Hepatocyte (in vitro differentiated cells): ENCODE measurements around the gene TRMT2A. TPM values are rescaled to one million over a fixed set of nuclear protein-coding genes. Genes with fewer than 3 reads are reported as not detected.

Experiments
- DNase-seq: peaks from one replicate; pipeline ENCODE4 v3.0.0-alpha.2; 2016; ENCODE audit warnings: low spot score
- H2AFZ ChIP-seq: fragments of 200-600 bp; sonication (generic); 2 replicates; pipeline ENCODE4 v1.6.0; 2016; ENCODE audit warnings: antibody characterized with exemption, mild to moderate bottlenecking
- H3K27ac ChIP-seq: fragments of 200-600 bp; sonication (generic); 2 replicates; pipeline ENCODE4 v1.5.1; 2016; ENCODE audit warnings: mild to moderate bottlenecking
- H3K27me3 ChIP-seq: fragments of 200-600 bp; sonication (generic); 2 replicates; pipeline ENCODE4 v1.6.1; 2016
- H3K36me3 ChIP-seq: fragments of 200-600 bp; sonication (generic); replicated peaks from 2 replicates; pipeline ENCODE4 v1.5.1; 2016; ENCODE audit warnings: low read depth; ENCODE audit not compliant: insufficient read depth
- H3K4me1 ChIP-seq: fragments of 200-600 bp; sonication (generic); 2 replicates; pipeline ENCODE4 v1.5.1; 2016; ENCODE audit warnings: mild to moderate bottlenecking, moderate library complexity; ENCODE audit not compliant: insufficient read depth
- H3K4me2 ChIP-seq: fragments of 200-600 bp; sonication (generic); 2 replicates; pipeline ENCODE4 v1.6.0; 2016
- H3K4me3 ChIP-seq: fragments of 200-600 bp; sonication (generic); 2 replicates; pipeline ENCODE4 v1.5.1; 2016; ENCODE audit warnings: mild to moderate bottlenecking
- H3K79me2 ChIP-seq: fragments of 200-600 bp; sonication (generic); 2 replicates; pipeline ENCODE4 v1.6.0; 2017; ENCODE audit warnings: mild to moderate bottlenecking
- H3K9me2 ChIP-seq: fragments of 200-600 bp; sonication (generic); replicated peaks from 2 replicates; pipeline ENCODE4 v1.6.0; 2017; ENCODE audit warnings: mild to moderate bottlenecking; ENCODE audit not compliant: insufficient read depth
- H3K9me3 ChIP-seq: fragments of 200-600 bp; sonication (generic); 2 replicates; pipeline ENCODE4 v1.5.1; 2016; ENCODE audit warnings: low read depth, mild to moderate bottlenecking
- H4K20me1 ChIP-seq: fragments of 200-600 bp; sonication (generic); 2 replicates; pipeline ENCODE4 v1.6.0; 2016; ENCODE audit warnings: mild to moderate bottlenecking; ENCODE audit not compliant: insufficient read depth, poor library complexity, severe bottlenecking
- EZH2 ChIP-seq: fragments of 200-600 bp; sonication (generic); IDR thresholded peaks from 2 replicates; pipeline ENCODE4 v1.6.1; 2016; ENCODE audit warnings: antibody characterized with exemption, mild to moderate bottlenecking, borderline replicate concordance
- EZH2phosphoT487 ChIP-seq: fragments of 200-600 bp; sonication (generic); IDR thresholded peaks from one replicate; pipeline ENCODE4 v1.6.1; 2018; ENCODE audit warnings: antibody characterized with exemption, mild to moderate bottlenecking, low read depth, moderate library complexity; ENCODE audit not compliant: unreplicated experiment, severe bottlenecking
- WGBS: methylation state at CpG from one replicate; pipeline ENCODE4 v1.1.6; 2016; ENCODE audit warnings: low lambda C conversion rate; ENCODE audit errors: missing lambda C conversion rate; 5-methylcytosine and 5-hydroxymethylcytosine counted together
- polyA plus RNA-seq: library from polyadenylated mRNA; unstranded; fragments of >200 nt; fragmentation: Nextera tagmentation; extraction: Ambion mirVana; gene quantifications from 2 replicates; pipeline ENCODE4 v1.2.1, GENCODE V29; 2016
- total RNA-seq: library from RNA; depleted of rRNA; stranded (reverse); fragments of >200 nt; gene quantifications from 2 replicates; pipeline ENCODE4 v1.2.3, GENCODE V29; 2014
- TF ChIP-seq, protein P1 (sequence below): fragments of 200-600 bp; sonication (generic); IDR thresholded peaks from 2 replicates; pipeline ENCODE4 v1.5.1; 2016; ENCODE audit warnings: antibody characterized with exemption, mild to moderate bottlenecking; ENCODE audit not compliant: poor library complexity

TRMT2A gene
- total and polyA plus RNA-seq, 2 experiments from 2014 or later = 34.4 to 65.1 TPM

DNA sequence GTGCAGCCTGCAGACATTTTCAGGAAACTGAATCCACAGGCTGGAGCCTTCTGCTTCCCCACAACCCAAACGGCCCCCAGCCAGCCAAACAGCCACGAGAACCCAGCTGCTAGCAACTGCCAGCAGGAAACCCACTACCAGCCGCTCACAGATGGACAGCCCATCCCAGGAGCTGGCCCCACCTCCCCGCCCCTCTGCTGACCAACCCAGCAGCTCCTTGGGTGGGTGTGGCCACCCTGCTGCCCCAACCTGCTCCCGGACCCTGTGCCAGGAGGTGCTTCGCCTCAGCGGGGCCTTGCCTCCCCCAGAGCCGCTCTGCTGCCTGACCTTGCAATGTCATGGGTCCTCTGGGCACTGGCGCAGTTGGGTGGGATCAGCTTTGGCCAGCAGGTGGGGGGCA is 42.0 kb upstream of the TRMT2A start:
- DNase-seq = no peak
- H3K36me3 ChIP-seq = no peaks in the 10 kb centered on the region
- H3K9me3 ChIP-seq = no peaks in the 10 kb centered on the region
- H2AFZ ChIP-seq = no peak overlapping the region
- H3K4me2 ChIP-seq = no peak overlapping the region
- no peaks in the 10 kb centered on the region for H4K20me1 ChIP-seq
- TF ChIP-seq EZH2 = no peak
- TF ChIP-seq, protein P1, sequence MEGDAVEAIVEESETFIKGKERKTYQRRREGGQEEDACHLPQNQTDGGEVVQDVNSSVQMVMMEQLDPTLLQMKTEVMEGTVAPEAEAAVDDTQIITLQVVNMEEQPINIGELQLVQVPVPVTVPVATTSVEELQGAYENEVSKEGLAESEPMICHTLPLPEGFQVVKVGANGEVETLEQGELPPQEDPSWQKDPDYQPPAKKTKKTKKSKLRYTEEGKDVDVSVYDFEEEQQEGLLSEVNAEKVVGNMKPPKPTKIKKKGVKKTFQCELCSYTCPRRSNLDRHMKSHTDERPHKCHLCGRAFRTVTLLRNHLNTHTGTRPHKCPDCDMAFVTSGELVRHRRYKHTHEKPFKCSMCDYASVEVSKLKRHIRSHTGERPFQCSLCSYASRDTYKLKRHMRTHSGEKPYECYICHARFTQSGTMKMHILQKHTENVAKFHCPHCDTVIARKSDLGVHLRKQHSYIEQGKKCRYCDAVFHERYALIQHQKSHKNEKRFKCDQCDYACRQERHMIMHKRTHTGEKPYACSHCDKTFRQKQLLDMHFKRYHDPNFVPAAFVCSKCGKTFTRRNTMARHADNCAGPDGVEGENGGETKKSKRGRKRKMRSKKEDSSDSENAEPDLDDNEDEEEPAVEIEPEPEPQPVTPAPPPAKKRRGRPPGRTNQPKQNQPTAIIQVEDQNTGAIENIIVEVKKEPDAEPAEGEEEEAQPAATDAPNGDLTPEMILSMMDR = no peak
- TF ChIP-seq EZH2phosphoT487 = no peak
- no peak overlapping the region for H3K27ac ChIP-seq
- H3K79me2 ChIP-seq = no peaks in the 10 kb centered on the region
- 33% methylated on average over 9 of the region's 9 CpGs for WGBS
- H3K4me3 ChIP-seq = no peak overlapping the region
- no peaks in the 10 kb centered on the region for H3K9me2 ChIP-seq
- no peaks in the 10 kb centered on the region for H3K27me3 ChIP-seq
- no peaks in the 10 kb centered on the region for H3K4me1 ChIP-seq

DNA sequence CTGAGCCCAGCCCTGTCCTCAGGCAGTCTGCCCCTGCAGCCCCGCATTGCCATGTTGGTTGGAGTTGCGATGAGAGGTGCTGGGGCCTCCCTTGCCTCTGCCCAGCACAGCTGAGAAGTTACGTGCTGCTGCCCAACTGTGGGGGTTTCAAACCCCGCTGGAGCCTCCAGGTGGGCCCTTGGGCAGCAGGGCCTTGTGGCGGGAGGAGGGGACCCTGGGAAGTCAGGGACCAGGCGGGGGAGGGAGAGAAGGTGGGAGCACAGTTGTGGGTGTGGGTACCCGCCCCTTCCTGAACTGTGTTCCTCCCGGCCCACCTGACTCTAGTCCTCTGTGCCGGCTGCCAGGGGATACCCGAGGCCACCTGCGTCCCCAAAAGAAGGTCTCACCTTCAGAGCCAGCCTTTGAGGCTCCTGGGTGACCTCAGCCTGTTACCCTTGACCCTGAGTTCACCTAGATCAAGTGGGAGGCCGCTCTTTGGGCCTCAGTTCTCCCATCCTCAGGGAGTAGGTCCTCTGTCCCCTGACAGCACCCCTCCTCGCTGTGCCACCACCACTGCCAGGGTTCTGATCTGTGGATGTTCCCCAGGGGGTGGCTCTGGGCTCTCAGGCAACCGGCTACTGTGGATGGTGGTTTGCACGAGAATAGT is 41.5 kb upstream of the TRMT2A start:
- Histone ChIP-seq H3K79me2 (no peaks in the 10 kb centered on the region), H3K27me3 (no peaks in the 10 kb centered on the region), H3K9me2 (no peaks in the 10 kb centered on the region), H4K20me1 (no peaks in the 10 kb centered on the region), H3K27ac (no peak overlapping the region), H3K4me1 (no peaks in the 10 kb centered on the region), H3K4me3 (no peak overlapping the region), H3K36me3 (no peaks in the 10 kb centered on the region), H3K4me2 (no peak overlapping the region), H3K9me3 (no peaks in the 10 kb centered on the region), H2AFZ (no peak overlapping the region)
- whole genome bisulfite sequencing = 97% methylated on average over 12 of the region's 15 CpGs
- no peak for DNase-seq
- TF ChIP-seq EZH2 (no peak), EZH2phosphoT487 (no peak)
- TF ChIP-seq, protein P1 = no peak

DNA sequence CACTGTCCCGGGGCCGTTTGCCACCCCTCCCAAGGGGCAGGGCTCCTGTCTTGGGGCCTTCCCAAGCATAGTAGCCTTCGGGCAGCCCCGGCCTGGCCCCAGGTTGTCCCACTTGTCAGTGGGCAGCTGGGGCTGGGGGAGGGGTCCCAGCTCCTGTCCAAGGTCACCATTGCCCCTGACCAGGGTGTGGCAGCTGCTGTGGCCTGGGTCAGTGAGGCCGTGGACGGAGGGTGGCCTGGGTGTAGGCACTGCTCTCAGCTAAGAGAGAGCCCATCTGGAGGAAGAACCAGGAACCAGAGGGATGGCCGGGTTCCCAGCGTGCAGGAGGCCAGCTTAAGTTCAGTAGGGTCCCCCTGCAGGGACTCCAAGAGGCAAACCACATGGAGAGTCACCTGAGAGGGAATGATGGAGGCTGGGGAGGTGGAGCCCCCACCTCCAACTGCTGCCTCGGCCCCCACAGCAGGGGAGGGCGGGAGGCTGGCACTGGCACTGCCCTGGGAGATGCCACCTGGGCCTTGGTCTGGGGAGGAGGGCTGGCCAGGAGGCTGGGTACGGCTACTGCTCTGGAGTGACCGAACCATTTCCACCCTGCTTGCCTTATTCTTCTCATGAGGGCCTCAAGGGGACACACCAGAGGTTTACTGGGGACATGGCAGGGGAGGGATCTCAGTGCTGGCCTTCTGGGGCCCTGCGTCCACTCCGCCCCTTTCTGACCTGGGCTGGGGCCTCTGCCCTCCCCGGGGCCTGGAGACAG is 40.6 kb upstream of the TRMT2A start:
- WGBS = 81% methylated on average over 14 of the region's 15 CpGs
- TF ChIP-seq EZH2 = no peak
- TF ChIP-seq, protein P1 = no peak
- no peak for TF ChIP-seq EZH2phosphoT487
- no peaks in the 10 kb centered on the region for H3K27me3 ChIP-seq

More for the DNA sequence above, 40.6 kb upstream of the TRMT2A start:
- H2AFZ ChIP-seq = no peak overlapping the region
- no peaks in the 10 kb centered on the region for H3K9me2 ChIP-seq
- H3K27ac ChIP-seq = no peak overlapping the region
- no peak overlapping the region for H3K4me3 ChIP-seq
- no peaks in the 10 kb centered on the region for H3K4me1 ChIP-seq
- H4K20me1 ChIP-seq = no peaks in the 10 kb centered on the region
- no peak for DNase-seq
- no peaks in the 10 kb centered on the region for H3K36me3 ChIP-seq
- no peaks in the 10 kb centered on the region for H3K9me3 ChIP-seq
- no peak overlapping the region for H3K4me2 ChIP-seq
- no peaks in the 10 kb centered on the region for H3K79me2 ChIP-seq
